BLaER1 (cell line): ENCODE measurements around the gene PRELID2.

Experiments
- H3K27ac ChIP-seq: shearing (Covaris generic); formaldehyde crosslinking; 2 replicates; pipeline ENCODE4 v1.8.1; 2022
- H3K27me3 ChIP-seq: shearing (Covaris generic); formaldehyde crosslinking; 2 replicates; pipeline ENCODE4 v1.8.1; 2022
- H3K36me3 ChIP-seq: shearing (Covaris generic); formaldehyde crosslinking; 2 replicates; pipeline ENCODE4 v1.8.1; 2022
- H3K4me1 ChIP-seq: shearing (Covaris generic); formaldehyde crosslinking; 2 replicates; pipeline ENCODE4 v1.8.1; 2022
- H3K4me2 ChIP-seq: shearing (Covaris generic); formaldehyde crosslinking; 2 replicates; pipeline ENCODE4 v1.8.1; 2022
- H3K4me3 ChIP-seq: shearing (Covaris generic); formaldehyde crosslinking; 2 replicates; pipeline ENCODE4 v1.8.1; 2022
- H3K9ac ChIP-seq: shearing (Covaris generic); formaldehyde crosslinking; 2 replicates; pipeline ENCODE4 v1.8.1; 2022
- H3K9me3 ChIP-seq: shearing (Covaris generic); formaldehyde crosslinking; 2 replicates; pipeline ENCODE4 v1.8.1; 2022
- H4K20me1 ChIP-seq: shearing (Covaris generic); formaldehyde crosslinking; 2 replicates; pipeline ENCODE4 v1.8.1; 2022
- Cebpa-rat ChIP-seq: shearing (Covaris generic); IDR thresholded peaks from 2 replicates; pipeline ENCODE4 v1.8.1; 2022

PRELID2 gene

DNA sequence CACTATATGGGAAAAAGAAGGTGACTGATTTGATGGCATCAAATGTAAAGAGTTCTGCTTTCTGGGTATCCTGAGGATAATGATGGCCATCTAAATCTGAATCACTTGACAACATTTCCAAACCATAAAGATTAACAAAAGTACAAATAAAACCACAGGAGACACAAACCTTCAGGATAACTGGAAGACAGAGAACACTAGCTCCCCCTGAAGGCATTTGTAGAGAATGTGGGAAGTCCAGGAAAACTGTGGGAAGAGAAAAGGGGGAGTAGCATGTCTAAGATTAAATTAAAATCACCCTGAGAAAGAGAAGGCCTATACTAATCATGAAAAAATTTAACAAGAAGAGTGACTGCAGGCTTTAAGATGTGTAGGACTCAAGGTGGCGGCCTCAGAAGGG, 116.2 kb downstream of the PRELID2 start:
- H3K27me3 ChIP-seq, result no peaks in the 10 kb centered on the region
- H3K4me3 ChIP-seq, result no peak overlapping the region
- no peak overlapping the region for H3K4me2 ChIP-seq
- H3K9ac ChIP-seq, result no peak overlapping the region
- H3K27ac ChIP-seq, result no peak overlapping the region
- no peaks in the 10 kb centered on the region for H4K20me1 ChIP-seq
- H3K9me3 ChIP-seq, result no peaks in the 10 kb centered on the region
- H3K36me3 ChIP-seq, result no peaks in the 10 kb centered on the region
- H3K4me1 ChIP-seq, result no peaks in the 10 kb centered on the region
- no peak for TF ChIP-seq Cebpa-rat

DNA sequence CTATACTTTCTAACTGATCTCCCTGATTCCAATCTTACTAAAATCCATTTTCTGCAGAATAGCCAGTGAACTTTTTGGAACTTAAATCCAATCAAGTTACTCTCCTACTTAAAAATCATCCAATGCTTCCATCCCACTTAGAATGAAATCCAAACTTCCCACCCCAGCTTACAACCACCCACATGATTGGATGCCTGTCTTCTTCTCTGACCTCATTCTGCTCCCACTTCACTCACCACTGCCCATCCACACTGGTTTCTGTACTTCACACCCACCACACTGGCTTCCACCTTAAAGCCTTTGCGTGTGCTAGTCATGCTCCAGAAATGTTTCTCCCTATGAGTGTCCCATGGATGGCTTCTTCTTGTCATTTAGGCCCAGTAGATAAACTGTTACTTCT, 119.7 kb downstream of the PRELID2 start:
- Histone ChIP-seq H3K4me1 (no peaks in the 10 kb centered on the region), H3K27ac (no peak overlapping the region), H3K9me3 (no peaks in the 10 kb centered on the region), H4K20me1 (no peaks in the 10 kb centered on the region), H3K9ac (no peak overlapping the region), H3K4me2 (no peak overlapping the region), H3K4me3 (no peak overlapping the region), H3K27me3 (no peaks in the 10 kb centered on the region), H3K36me3 (no peaks in the 10 kb centered on the region)
- TF ChIP-seq Cebpa-rat, result no peak

GRCh38 chr5:145712245-145712644, 122.9 kb downstream of the PRELID2 start:
- no peaks in the 10 kb centered on the region for H3K27me3 ChIP-seq
- H3K4me2 ChIP-seq, result no peak overlapping the region
- H4K20me1 ChIP-seq, result no peaks in the 10 kb centered on the region
- no peaks in the 10 kb centered on the region for H3K36me3 ChIP-seq
- no peak overlapping the region for H3K4me3 ChIP-seq
- no peak overlapping the region for H3K9ac ChIP-seq
- TF ChIP-seq Cebpa-rat, result no peak
- H3K9me3 ChIP-seq, result no peaks in the 10 kb centered on the region
- no peaks in the 10 kb centered on the region for H3K4me1 ChIP-seq
- no peak overlapping the region for H3K27ac ChIP-seq

DNA sequence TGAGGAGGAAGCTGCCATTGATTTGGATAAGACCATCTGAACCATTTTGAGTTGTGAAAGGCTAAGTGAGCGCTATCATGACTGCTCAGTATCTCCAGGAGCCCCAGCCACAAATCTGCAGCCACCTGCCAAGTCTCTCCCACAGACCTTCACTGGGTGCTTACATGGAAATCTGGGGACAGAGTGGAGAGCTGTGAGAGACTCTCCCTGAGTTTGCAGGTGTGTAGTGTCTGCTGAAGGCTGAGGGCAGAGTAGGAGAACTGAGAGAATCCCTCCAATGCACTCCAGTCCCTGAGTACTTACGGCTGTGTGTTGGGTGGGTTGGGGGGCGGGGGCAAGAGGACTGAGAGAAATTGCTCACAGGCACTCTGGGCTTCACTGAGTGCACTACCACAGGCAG, 123.7 kb downstream of the PRELID2 start:
- Histone ChIP-seq H3K4me2 (no peak overlapping the region), H3K9ac (no peak overlapping the region), H4K20me1 (no peaks in the 10 kb centered on the region), H3K4me1 (no peaks in the 10 kb centered on the region), H3K4me3 (no peak overlapping the region), H3K9me3 (no peaks in the 10 kb centered on the region), H3K27me3 (no peaks in the 10 kb centered on the region), H3K27ac (no peak overlapping the region), H3K36me3 (no peaks in the 10 kb centered on the region)
- TF ChIP-seq Cebpa-rat, result no peak
